GM12878 (cell line): ENCODE measurements around the gene NDUFC2. TPM values are rescaled to one million over a fixed set of nuclear protein-coding genes. Genes with fewer than 3 reads are reported as not detected.

Experiments
- JUND ChIP-seq: IDR thresholded peaks from 2 replicates; pipeline ENCODE4 v1.6.1; 2012; ENCODE audit warnings: low read depth, mild to moderate bottlenecking, low read length, improper control_type of control experiment, moderate library complexity
- ZNF24 ChIP-seq: fragments of 450-650 bp; IDR thresholded peaks from 2 replicates; pipeline ENCODE4 v1.6.1; 2017; ENCODE audit warnings: antibody characterized with exemption, mild to moderate bottlenecking
- polyA plus RNA-seq, 11 experiments: library from polyadenylated mRNA; depleted of rRNA in 4 of 11; unstranded in 6 of 11; stranded (reverse) in 5 of 11; fragments of >200 nt; fragmentation: Nextera tagmentation in 4 of 11; fragmentation: Illumina TruSeq in 1 of 11; extraction: Ambion mirVana in 4 of 11; extraction: Trizol in 1 of 11; gene quantifications; 1 replicate in 1 of 11; 2 replicates in 10 of 11; pipeline versions ENCODE4 v1.2.1 to v1.2.3, GENCODE V29; 2011 to 2016; ENCODE audit warnings: inconsistent platforms in 2 of 11, missing spikeins in 2 of 11, low read depth in 1 of 11
- total RNA-seq, 4 experiments: library from RNA; depleted of rRNA in 3 of 4; stranded (reverse); fragments of >200 nt in 3 of 4; fragmentation: Illumina TruSeq in 1 of 4; extraction: Trizol in 1 of 4; gene quantifications; 2 replicates each; pipeline versions ENCODE4 v1.2.1 to v1.2.3, GENCODE V29; 2013 to 2021
- TF ChIP-seq, protein P1 (sequence below): fragments of 450-650 bp; formaldehyde crosslinking; IDR thresholded peaks from 2 replicates; pipeline ENCODE4 v1.4.0; 2020; ENCODE audit warnings: mild to moderate bottlenecking, moderate library complexity
- TF ChIP-seq, protein P2 (sequence below): fragments of 450-650 bp; IDR thresholded peaks from 2 replicates; pipeline ENCODE4 v1.6.1; 2016; ENCODE audit warnings: mild to moderate bottlenecking, moderate library complexity, borderline replicate concordance

NDUFC2 gene
- total and polyA plus RNA-seq, 10 of the 15 experiments (the other 5 are each of a cell fraction or from before 2014, with no cell fraction given), result 103 to 529 (median 192) TPM

DNA sequence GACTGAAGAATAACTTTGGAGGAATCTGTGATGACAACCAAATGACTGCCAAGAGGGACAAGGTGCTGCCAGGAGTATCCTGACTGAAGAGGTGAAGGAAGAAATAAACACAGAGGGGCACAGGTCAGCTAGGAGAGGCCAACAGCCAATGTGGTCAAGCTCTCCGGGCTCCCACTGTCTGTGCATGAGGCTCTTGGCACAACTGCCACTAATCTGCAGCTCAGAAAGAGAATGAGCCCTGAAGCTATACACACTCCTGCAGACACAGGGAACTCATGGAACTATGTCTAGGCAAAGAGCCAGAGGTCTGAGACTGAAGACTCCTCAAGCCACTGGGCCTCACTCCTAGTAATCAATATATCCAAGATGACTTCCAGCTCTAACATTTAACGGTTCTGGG, 9.0 kb downstream of the NDUFC2 start (continued):
- TF ChIP-seq, protein P1, sequence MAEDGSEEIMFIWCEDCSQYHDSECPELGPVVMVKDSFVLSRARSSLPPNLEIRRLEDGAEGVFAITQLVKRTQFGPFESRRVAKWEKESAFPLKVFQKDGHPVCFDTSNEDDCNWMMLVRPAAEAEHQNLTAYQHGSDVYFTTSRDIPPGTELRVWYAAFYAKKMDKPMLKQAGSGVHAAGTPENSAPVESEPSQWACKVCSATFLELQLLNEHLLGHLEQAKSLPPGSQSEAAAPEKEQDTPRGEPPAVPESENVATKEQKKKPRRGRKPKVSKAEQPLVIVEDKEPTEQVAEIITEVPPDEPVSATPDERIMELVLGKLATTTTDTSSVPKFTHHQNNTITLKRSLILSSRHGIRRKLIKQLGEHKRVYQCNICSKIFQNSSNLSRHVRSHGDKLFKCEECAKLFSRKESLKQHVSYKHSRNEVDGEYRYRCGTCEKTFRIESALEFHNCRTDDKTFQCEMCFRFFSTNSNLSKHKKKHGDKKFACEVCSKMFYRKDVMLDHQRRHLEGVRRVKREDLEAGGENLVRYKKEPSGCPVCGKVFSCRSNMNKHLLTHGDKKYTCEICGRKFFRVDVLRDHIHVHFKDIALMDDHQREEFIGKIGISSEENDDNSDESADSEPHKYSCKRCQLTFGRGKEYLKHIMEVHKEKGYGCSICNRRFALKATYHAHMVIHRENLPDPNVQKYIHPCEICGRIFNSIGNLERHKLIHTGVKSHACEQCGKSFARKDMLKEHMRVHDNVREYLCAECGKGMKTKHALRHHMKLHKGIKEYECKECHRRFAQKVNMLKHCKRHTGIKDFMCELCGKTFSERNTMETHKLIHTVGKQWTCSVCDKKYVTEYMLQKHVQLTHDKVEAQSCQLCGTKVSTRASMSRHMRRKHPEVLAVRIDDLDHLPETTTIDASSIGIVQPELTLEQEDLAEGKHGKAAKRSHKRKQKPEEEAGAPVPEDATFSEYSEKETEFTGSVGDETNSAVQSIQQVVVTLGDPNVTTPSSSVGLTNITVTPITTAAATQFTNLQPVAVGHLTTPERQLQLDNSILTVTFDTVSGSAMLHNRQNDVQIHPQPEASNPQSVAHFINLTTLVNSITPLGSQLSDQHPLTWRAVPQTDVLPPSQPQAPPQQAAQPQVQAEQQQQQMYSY (CRISPR knock-in tag), result no peak
- TF ChIP-seq ZNF24 (no peak), JUND (no peak)
- TF ChIP-seq, protein P2, sequence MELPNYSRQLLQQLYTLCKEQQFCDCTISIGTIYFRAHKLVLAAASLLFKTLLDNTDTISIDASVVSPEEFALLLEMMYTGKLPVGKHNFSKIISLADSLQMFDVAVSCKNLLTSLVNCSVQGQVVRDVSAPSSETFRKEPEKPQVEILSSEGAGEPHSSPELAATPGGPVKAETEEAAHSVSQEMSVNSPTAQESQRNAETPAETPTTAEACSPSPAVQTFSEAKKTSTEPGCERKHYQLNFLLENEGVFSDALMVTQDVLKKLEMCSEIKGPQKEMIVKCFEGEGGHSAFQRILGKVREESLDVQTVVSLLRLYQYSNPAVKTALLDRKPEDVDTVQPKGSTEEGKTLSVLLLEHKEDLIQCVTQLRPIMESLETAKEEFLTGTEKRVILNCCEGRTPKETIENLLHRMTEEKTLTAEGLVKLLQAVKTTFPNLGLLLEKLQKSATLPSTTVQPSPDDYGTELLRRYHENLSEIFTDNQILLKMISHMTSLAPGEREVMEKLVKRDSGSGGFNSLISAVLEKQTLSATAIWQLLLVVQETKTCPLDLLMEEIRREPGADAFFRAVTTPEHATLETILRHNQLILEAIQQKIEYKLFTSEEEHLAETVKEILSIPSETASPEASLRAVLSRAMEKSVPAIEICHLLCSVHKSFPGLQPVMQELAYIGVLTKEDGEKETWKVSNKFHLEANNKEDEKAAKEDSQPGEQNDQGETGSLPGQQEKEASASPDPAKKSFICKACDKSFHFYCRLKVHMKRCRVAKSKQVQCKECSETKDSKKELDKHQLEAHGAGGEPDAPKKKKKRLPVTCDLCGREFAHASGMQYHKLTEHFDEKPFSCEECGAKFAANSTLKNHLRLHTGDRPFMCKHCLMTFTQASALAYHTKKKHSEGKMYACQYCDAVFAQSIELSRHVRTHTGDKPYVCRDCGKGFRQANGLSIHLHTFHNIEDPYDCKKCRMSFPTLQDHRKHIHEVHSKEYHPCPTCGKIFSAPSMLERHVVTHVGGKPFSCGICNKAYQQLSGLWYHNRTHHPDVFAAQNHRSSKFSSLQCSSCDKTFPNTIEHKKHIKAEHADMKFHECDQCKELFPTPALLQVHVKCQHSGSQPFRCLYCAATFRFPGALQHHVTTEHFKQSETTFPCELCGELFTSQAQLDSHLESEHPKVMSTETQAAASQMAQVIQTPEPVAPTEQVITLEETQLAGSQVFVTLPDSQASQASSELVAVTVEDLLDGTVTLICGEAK, result no peak
